Measurements from ENCODE around the gene RWDD3. TPM values are rescaled to one million over a fixed set of nuclear protein-coding genes. Genes with fewer than 3 reads are reported as not detected.

The RWDD3 gene
- total RNA-seq, 1 donor = 12.5 TPM

DNA sequence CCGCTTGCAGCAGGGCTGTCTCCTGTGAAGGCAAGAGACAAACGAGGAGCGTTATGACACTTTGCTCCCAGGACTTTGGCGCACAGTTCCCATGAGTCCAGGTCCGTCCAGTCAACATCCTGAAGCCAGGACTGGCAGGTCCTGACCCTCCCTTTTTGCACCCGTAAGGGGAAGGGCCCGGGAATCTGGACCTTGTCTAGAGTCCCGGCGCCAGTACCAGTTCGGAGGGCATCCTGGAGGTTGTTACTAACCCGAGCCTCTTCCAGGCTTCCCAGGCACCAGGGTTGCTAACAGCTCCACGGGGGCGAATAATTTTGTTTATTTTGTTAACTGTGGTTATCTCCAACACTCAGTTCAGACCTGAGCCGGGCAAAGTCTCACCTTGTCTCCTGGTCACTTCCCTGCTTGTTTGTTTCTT is 682 bp upstream of the RWDD3 start:
- TF ChIP-seq, protein P1, sequence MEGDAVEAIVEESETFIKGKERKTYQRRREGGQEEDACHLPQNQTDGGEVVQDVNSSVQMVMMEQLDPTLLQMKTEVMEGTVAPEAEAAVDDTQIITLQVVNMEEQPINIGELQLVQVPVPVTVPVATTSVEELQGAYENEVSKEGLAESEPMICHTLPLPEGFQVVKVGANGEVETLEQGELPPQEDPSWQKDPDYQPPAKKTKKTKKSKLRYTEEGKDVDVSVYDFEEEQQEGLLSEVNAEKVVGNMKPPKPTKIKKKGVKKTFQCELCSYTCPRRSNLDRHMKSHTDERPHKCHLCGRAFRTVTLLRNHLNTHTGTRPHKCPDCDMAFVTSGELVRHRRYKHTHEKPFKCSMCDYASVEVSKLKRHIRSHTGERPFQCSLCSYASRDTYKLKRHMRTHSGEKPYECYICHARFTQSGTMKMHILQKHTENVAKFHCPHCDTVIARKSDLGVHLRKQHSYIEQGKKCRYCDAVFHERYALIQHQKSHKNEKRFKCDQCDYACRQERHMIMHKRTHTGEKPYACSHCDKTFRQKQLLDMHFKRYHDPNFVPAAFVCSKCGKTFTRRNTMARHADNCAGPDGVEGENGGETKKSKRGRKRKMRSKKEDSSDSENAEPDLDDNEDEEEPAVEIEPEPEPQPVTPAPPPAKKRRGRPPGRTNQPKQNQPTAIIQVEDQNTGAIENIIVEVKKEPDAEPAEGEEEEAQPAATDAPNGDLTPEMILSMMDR (IDR thresholded peaks at IDR 0.05; ENCODE audit: insufficient read depth, low read length) = no peak
- peak overlapping the region; percentile 85 for H3K4me3 ChIP-seq (ENCODE audit: low read depth, low read length)
- no peak for DNase-seq (ENCODE audit: low read depth)

DNA sequence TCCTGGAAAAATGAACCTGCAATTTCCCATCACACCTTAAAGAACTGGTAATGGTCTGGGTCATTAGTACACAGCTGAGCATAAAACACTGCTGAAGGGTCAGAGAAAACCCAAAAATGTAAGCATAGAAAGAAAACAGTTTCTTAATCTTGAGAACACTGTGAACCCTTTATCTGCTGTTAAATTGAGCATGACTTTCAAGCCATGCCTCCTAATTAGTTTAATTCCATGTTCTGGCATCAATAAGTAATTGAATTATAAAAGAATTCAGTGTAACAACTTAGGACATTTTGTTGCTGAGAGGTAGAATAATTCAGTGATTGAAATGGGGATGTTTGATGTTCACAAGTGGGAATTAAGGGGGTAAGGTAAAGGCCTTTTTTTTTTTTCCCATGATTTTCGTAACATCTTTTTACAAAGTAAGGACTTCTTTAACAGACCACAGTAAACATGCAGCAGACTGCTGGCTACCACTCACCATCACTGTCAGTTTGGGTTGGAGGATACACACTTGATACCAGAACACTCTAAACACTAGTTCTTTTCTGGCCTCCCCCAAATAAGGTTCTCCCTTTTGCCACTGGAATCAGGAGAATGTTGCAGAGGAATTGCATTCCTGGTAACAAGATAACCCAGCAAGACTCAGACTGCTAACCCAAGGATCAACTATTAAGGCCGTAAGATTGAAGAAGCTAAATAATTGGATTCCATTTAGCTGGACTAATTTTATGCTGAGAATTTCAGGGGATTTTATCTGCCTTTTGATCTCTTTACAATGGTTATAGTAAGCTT is 3.0 kb downstream of the RWDD3 start:
- peak; percentile 16 for DNase-seq (ENCODE audit: low read depth)
- no peak overlapping the region for H3K4me3 ChIP-seq (ENCODE audit: low read depth, low read length)
- TF ChIP-seq, protein P1 (IDR thresholded peaks at IDR 0.05; ENCODE audit: insufficient read depth, low read length) = no peak

DNA sequence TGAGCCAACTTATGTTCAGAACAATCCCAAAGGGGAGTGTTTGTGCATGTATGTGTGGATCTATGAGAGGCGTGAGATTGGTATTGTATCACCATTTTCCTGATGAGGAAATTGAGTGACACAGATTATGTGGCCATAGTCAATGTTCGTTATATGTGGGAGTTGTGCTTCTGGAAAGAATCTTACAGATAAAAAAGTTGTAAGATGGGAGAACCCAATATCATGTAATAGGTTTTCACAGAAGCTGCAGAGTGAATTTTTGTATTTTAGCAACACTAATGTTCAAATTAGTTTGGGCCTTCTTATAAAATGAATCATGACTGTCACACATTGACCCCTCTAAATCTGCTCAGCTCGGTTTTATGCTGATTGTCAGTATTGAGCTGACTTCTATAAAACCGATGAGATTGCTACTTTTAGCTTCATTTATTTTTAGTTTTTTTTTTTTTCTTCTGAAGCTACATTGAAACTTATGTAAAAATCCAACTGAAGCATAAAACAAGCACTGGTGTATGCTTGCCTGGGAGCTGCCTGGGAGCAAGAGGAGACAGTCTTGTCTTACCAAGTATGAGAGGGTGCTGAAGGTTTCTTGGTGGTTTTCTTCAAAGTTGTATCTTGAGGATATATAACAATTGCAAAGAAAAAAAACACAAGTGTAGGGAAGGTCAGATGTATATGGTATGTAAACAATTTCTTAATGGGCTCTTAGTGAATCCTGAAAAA is 4.1 kb downstream of the RWDD3 start:
- TF ChIP-seq, protein P1 (IDR thresholded peaks at IDR 0.05; ENCODE audit: insufficient read depth, low read length) = no peak
- DNase-seq (ENCODE audit: low read depth) = no peak
- H3K4me3 ChIP-seq (ENCODE audit: low read depth, low read length) = no peak overlapping the region

DNA sequence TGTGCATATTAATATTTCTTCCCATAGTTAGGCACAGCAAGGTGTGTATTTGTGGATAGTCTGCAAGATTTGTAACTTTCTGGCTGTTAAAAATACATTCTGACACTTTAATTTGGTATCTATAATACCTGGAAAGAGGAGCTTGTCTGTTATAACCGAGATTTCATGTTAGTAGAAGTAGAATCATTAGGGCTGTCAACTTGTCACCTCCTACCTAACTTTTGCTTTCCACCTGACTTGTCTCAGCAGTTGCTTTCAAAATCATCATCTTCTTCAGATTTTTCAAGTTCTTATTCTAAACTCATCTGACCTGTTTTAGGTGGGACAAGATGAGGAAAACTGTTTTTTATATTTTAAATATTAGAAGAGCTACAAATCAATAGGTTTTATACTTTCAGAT is 11.0 kb downstream of the RWDD3 start:
- TF ChIP-seq, protein P1 (IDR thresholded peaks at IDR 0.05; ENCODE audit: insufficient read depth, low read length) = no peak
- no peak for DNase-seq (ENCODE audit: low read depth)
- no peak overlapping the region for H3K4me3 ChIP-seq (ENCODE audit: low read depth, low read length)

DNA sequence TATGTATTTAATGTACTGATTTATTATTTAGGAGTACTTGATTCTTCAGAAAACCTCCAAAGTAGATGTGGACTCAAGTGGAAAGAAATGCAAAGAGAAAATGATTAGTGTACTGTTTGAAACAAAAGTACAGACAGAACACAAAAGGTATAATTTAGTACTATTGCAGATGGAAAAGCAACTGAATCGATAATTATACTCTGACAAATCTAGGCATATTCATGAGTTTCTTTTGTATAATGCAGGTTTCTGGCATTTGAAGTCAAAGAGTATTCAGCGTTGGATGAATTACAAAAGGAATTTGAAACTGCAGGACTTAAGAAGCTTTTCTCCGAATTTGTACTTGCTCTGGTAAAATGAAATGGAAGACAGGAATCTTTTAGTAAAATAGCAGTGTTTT is 12.5 kb downstream of the RWDD3 start:
- H3K4me3 ChIP-seq (ENCODE audit: low read depth, low read length) = no peak overlapping the region
- TF ChIP-seq, protein P1 (IDR thresholded peaks at IDR 0.05; ENCODE audit: insufficient read depth, low read length) = no peak
- DNase-seq (ENCODE audit: low read depth) = no peak

DNA sequence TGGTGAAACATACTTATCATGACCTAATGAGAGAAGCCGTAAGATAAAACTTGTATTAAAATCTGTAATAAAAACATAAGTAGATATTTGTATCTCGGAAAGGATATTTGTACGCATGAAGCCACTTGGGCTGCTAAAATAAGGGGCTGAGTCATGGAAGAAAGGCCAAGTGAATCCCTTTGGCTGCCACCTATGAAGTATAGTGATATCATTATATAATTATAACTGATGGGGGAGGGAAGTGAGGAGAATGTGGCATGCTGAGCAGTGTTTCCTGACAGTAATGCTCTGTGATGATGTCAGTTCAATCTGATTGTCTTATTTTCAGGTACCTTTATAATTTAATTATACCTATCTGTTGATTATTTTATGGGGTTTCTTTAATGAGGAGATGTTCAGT is 13.6 kb downstream of the RWDD3 start:
- H3K4me3 ChIP-seq (ENCODE audit: low read depth, low read length) = no peak overlapping the region
- no peak for DNase-seq (ENCODE audit: low read depth)
- TF ChIP-seq, protein P1 (IDR thresholded peaks at IDR 0.05; ENCODE audit: insufficient read depth, low read length) = no peak

All from fibroblast of the aortic adventitia (primary cell).